Esophagus (tissue), 2 donors: ENCODE measurements around the gene ATP10D. TPM values are rescaled to one million over a fixed set of nuclear protein-coding genes. Genes with fewer than 3 reads are reported as not detected.

ENCODE experiments used
- H3K27ac ChIP-seq, 2 donors: one replicate each; pipeline ENCODE4 v1.5.1; 2013; ENCODE audit warnings: low read depth in 2 of 2, mild to moderate bottlenecking in 2 of 2, inconsistent platforms in 1 of 2, low read length in 1 of 2, moderate library complexity in 1 of 2
- H3K27me3 ChIP-seq, 2 donors: one replicate each; pipeline ENCODE4 v1.6.1; 2013; ENCODE audit warnings: low read length in 2 of 2, control low read depth in 1 of 2, mild to moderate bottlenecking in 1 of 2; ENCODE audit not compliant: insufficient read depth in 2 of 2, control insufficient read depth in 1 of 2
- H3K36me3 ChIP-seq, 2 donors: one replicate each; pipeline ENCODE4 v1.6.1; 2013; ENCODE audit warnings: low read length in 1 of 2; ENCODE audit not compliant: control insufficient read depth in 2 of 2, insufficient read depth in 2 of 2
- H3K4me1 ChIP-seq, 2 donors: one replicate each; pipeline ENCODE4 v1.6.1; 2013; ENCODE audit warnings: low read length in 1 of 2; ENCODE audit not compliant: control insufficient read depth in 2 of 2, insufficient read depth in 2 of 2
- H3K4me3 ChIP-seq, 2 donors: one replicate each; pipeline ENCODE4 v1.5.1; 2013; ENCODE audit warnings: low read length in 2 of 2, mild to moderate bottlenecking in 2 of 2, low read depth in 1 of 2, moderate library complexity in 1 of 2
- H3K9me3 ChIP-seq, 2 donors: one replicate each; pipeline ENCODE4 v1.6.1; 2013; ENCODE audit warnings: mild to moderate bottlenecking in 2 of 2, low read depth in 1 of 2, low read length in 1 of 2, moderate library complexity in 1 of 2; ENCODE audit not compliant: control insufficient read depth in 2 of 2, insufficient read depth in 1 of 2
- WGBS, 2 donors: extraction: QIAGEN DNeasy Blood & Tissue Kit; methylation state at CpG; one replicate each; pipeline ENCODE4 v1.1.7; 2013; 5-methylcytosine and 5-hydroxymethylcytosine counted together
- polyA plus RNA-seq, 2 donors: library from polyadenylated mRNA; stranded (reverse); fragments of 200-250 nt; gene quantifications; one replicate each; pipeline ENCODE4 v1.2.3, GENCODE V29; 2013
- donor health status: healthy with polysubstance abuse.
- donor health status: Bipolar disorder and iron deficiency.

Gene ATP10D
- polyA plus RNA-seq, 2 donors = 5.6 to 9.4 TPM

- WGBS, 2 donors = 32 to 52% methylated on average over 2 of the region's 2 CpGs
- Histone ChIP-seq H3K4me1 (peaks cover 0 to 6% of the 10 kb centered on the region in 2 donors), H3K36me3 (peaks cover 0 to 2% of the 10 kb centered on the region in 2 donors), H3K9me3 (no peaks in the 10 kb centered on the region), H3K27me3 (no peaks in the 10 kb centered on the region), H3K27ac (peak overlapping the region; percentile 53 to 54), H3K4me3 (no peak overlapping the region)
Observed at GRCh38 chr4:47531241-47531953, 46.3 kb downstream of the ATP10D start.

GRCh38 chr4:47531954-47532321, 46.9 kb downstream of the ATP10D start:
- peaks cover 0 to 5% of the 10 kb centered on the region in 2 donors for H3K36me3 ChIP-seq

GRCh38 chr4:47532658-47533057, 47.6 kb downstream of the ATP10D start:
- H3K36me3 ChIP-seq = peaks cover 0 to 5% of the 10 kb centered on the region in 2 donors
- no peak overlapping the region for H3K27ac ChIP-seq
- H3K4me3 ChIP-seq = no peak overlapping the region
- H3K27me3 ChIP-seq = no peaks in the 10 kb centered on the region
- H3K9me3 ChIP-seq = no peaks in the 10 kb centered on the region
- H3K4me1 ChIP-seq = peaks cover 0 to 6% of the 10 kb centered on the region in 2 donors
- WGBS, 2 donors = 68 to 77% methylated on average over 4 of the region's 4 CpGs

More at GRCh38 chr4:47531954-47532321, 46.9 kb downstream of the ATP10D start:
- 20 to 32% methylated on average over 2 of the region's 2 CpGs for WGBS, 2 donors
- H3K4me1 ChIP-seq = peaks cover 0 to 6% of the 10 kb centered on the region in 2 donors
- H3K9me3 ChIP-seq = no peaks in the 10 kb centered on the region
- no peaks in the 10 kb centered on the region for H3K27me3 ChIP-seq
- no peak overlapping the region for H3K4me3 ChIP-seq
- H3K27ac ChIP-seq = peak overlapping the region; percentile 53 to 54

- Histone ChIP-seq H3K4me1 (peaks cover 0 to 6% of the 10 kb centered on the region in 2 donors), H3K27me3 (no peaks in the 10 kb centered on the region), H3K36me3 (peaks cover 0 to 7% of the 10 kb centered on the region in 2 donors), H3K27ac (no peak overlapping the region), H3K9me3 (no peaks in the 10 kb centered on the region), H3K4me3 (no peak overlapping the region)
- WGBS, 2 donors = 72 to 77% methylated on average over 4 of the region's 4 CpGs
Observed at GRCh38 chr4:47533689-47534347, 48.7 kb downstream of the ATP10D start.

- WGBS, 2 donors = 94 to 100% methylated on average over 1 of the region's 1 CpG
- no peak overlapping the region for H3K4me3 ChIP-seq
- no peaks in the 10 kb centered on the region for H3K9me3 ChIP-seq
- peaks cover 0 to 8% of the 10 kb centered on the region in 2 donors for H3K36me3 ChIP-seq
- no peak overlapping the region for H3K27ac ChIP-seq
- no peaks in the 10 kb centered on the region for H3K27me3 ChIP-seq
- H3K4me1 ChIP-seq = peaks cover 0 to 6% of the 10 kb centered on the region in 2 donors
Observed at GRCh38 chr4:47534772-47535171, 49.7 kb downstream of the ATP10D start.

- H3K9me3 ChIP-seq = no peaks in the 10 kb centered on the region
- no peaks in the 10 kb centered on the region for H3K27me3 ChIP-seq
- no peak overlapping the region for H3K4me3 ChIP-seq
- no peak overlapping the region for H3K27ac ChIP-seq
- 94 to 97% methylated on average over 5 of the region's 5 CpGs for WGBS, 2 donors
- H3K36me3 ChIP-seq = peaks cover 0 to 10% of the 10 kb centered on the region in 2 donors
- H3K4me1 ChIP-seq = peaks cover 0 to 6% of the 10 kb centered on the region in 2 donors
Observed at GRCh38 chr4:47535567-47536147, 50.6 kb downstream of the ATP10D start.

- WGBS, 2 donors = 0% methylated on average over 1 of the region's 1 CpG
- peaks cover 0 to 10% of the 10 kb centered on the region in 2 donors for H3K36me3 ChIP-seq
- H3K27me3 ChIP-seq = no peaks in the 10 kb centered on the region
- no peak overlapping the region for H3K4me3 ChIP-seq
- peaks cover 0 to 1% of the 10 kb centered on the region in 2 donors for H3K4me1 ChIP-seq
- H3K9me3 ChIP-seq = no peaks in the 10 kb centered on the region
- H3K27ac ChIP-seq = no peak overlapping the region
Observed at GRCh38 chr4:47536966-47537365, 51.9 kb downstream of the ATP10D start.

GRCh38 chr4:47538111-47538824, 53.2 kb downstream of the ATP10D start:
- WGBS, 2 donors = 90 to 91% methylated on average over 3 of the region's 3 CpGs
- H3K4me3 ChIP-seq = no peak overlapping the region
- H3K4me1 ChIP-seq = no peaks in the 10 kb centered on the region
- no peaks in the 10 kb centered on the region for H3K27me3 ChIP-seq
- H3K27ac ChIP-seq = no peak overlapping the region
- H3K36me3 ChIP-seq = peaks cover 2 to 10% of the 10 kb centered on the region in 2 donors
- no peaks in the 10 kb centered on the region for H3K9me3 ChIP-seq

- H3K9me3 ChIP-seq = no peaks in the 10 kb centered on the region
- H3K36me3 ChIP-seq = peaks cover 2 to 10% of the 10 kb centered on the region in 2 donors
- no peak overlapping the region for H3K27ac ChIP-seq
- H3K4me3 ChIP-seq = no peak overlapping the region
- H3K4me1 ChIP-seq = no peaks in the 10 kb centered on the region
- no peaks in the 10 kb centered on the region for H3K27me3 ChIP-seq
- 76 to 82% methylated on average over 2 of the region's 2 CpGs for WGBS, 2 donors
Observed at GRCh38 chr4:47538825-47539154, 53.7 kb downstream of the ATP10D start.
